ENCODE data around the gene TLE4.

The TLE4 gene

GRCh38 chr9:79572032-79572607, 355 bp downstream of the TLE4 start:
- peak; percentile 37 for DNase-seq

- DNase-seq: peak; percentile 11
These were observed 1.0 kb downstream of the TLE4 start for GRCh38 chr9:79572608-79573411.

DNA sequence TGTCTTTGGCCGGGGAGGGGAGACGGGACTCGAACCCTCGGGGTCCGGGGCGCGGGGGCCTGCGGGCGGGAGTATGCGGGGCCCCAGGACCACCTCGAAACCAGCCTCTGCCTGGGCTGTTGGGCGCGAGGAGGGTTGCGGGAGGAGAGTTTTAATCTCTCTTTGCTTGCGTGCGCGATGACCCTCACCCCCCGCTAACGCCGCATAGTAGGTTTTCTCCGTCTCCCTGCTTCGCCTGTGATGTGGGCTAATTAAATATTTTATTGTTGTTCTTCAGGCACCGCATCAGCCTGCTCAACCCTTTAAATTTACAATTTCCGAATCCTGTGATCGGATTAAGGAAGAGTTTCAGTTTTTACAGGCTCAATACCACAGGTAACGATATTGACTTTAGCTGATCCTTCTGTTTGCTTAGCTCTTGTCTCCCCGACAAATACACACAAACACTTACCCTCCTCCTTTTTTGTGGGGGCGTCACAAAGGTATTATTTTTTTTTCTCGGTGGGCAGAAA, 1.7 kb downstream of the TLE4 start:
- peak; percentile 4 for DNase-seq

GRCh38 chr9:79574136-79574535, 2.4 kb downstream of the TLE4 start:
- DNase-seq: no peak

- DNase-seq: peak; percentile 34
These were observed 3.0 kb downstream of the TLE4 start for GRCh38 chr9:79574781-79575180.

DNA sequence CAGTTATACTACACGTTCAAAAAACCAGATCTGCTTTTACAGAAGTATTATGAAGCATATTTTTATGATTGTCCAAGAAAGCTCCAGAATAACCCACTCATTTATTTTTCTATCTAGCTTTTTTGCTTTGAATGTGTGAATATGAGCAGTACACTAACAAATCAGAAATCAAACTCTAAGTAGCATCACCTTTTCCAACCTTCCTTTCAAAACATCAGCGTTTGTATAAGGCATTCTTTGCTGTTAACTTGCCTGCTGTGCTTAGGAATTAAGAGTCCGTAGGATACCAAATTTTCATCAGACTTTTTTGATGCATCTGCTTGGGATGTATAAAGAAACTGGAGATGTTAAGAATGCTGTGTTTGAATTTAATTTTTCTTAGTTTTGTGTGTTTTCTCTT, 3.8 kb downstream of the TLE4 start:
- DNase-seq: no peak

DNA sequence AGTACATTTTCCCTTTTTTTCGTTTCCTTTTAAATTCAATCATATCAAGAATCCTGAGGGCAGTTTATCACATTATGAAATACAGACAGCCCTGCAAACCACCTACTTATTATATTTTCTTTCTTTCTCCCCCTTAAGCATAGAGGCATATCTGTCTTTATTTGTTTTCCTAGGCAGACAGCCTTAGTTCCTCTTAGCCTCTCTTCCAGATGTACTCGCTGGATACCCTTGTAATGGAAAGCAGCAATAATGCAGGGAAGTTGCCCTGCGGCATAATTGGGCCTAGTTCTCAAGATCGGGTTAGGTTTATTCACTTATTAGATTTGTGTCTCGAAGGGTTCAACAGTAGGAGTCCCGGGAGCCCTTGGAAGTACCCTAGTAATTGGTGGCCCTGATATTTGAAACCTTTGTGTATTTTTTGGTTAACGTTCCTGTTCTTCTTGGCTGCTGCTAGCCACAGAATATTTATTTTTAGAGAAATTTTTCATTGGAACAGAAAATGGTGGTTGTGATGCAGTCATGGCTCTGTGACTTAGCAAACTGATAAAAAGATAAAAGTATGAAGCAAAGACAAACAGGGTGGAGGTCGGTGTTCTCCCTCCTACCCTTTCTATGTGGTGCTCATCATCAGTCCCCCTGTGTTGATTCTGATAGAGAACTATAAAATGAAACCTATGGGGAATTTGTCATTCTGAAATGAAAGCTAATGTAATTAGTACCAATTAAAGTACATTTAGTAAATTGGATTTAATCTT, 6.4 kb downstream of the TLE4 start:
- DNase-seq: no peak

- no peak for DNase-seq
These were observed 7.1 kb downstream of the TLE4 start for GRCh38 chr9:79578891-79579290.

DNA sequence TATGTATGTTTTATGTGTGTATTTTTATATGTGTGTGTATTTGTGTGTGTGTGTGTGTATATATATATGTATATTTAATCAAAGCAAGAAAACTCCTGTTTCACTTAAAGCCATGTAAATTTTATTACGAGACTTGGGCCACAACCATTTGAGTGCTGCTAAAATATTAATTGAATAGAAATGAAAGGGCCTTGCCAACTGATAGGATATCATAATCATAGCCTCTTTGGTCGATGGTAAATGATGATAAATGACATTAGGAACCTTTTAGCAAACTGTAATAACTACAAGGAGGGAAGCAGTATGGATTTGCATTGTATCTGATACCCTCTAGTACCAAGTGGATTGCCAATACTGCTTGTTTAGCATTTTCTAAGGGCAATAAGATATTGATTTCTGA, 7.9 kb downstream of the TLE4 start:
- no peak for DNase-seq

GRCh38 chr9:79580055-79580454, 8.3 kb downstream of the TLE4 start:
- DNase-seq: no peak

- DNase-seq: peak; percentile 60
These were observed 9.6 kb downstream of the TLE4 start for GRCh38 chr9:79581388-79581787.

- peak; percentile 83 for DNase-seq
These were observed 10.0 kb downstream of the TLE4 start for GRCh38 chr9:79581794-79582193.

DNA sequence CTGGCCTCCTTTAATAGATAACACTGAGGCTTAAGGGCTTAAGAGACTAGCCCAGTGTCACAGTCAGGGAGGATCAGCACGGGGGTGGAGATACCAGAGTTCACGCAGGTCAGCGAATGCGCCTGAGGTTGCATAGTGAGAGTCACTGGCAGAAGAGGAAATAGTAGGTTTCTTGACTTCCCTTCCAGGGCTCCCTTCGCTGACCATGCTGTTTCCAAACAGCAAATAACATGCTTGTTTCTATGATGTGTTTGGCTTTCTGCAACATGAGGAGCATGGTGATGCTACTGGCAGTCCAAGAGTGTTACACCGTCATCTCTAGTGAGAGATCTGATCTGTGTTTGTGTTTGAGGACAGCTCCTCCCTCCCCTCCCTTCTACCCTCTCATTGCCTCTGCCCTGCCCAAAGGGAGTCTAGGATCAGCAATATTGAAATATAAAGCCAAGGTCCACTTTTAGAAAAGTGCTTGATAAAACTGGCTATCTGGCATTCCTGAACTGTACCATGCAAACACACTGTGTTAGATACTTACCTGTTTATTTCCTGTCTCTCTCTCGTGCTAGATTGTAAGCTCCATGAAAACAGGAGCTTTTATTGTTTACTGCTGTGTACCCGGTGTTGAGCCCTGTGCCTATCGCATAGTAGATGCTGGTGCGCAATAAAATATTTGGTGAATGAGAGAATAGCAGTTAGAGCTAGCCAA, 12.3 kb downstream of the TLE4 start:
- DNase-seq: no peak

GRCh38 chr9:79584655-79584982, 12.9 kb downstream of the TLE4 start:
- no peak for DNase-seq

GRCh38 chr9:79588488-79589223, 16.9 kb downstream of the TLE4 start:
- DNase-seq: no peak

GRCh38 chr9:79591458-79591857, 19.7 kb downstream of the TLE4 start:
- no peak for DNase-seq

- DNase-seq: peak; percentile 42
These were observed 21.1 kb downstream of the TLE4 start for GRCh38 chr9:79592726-79593493.

DNA sequence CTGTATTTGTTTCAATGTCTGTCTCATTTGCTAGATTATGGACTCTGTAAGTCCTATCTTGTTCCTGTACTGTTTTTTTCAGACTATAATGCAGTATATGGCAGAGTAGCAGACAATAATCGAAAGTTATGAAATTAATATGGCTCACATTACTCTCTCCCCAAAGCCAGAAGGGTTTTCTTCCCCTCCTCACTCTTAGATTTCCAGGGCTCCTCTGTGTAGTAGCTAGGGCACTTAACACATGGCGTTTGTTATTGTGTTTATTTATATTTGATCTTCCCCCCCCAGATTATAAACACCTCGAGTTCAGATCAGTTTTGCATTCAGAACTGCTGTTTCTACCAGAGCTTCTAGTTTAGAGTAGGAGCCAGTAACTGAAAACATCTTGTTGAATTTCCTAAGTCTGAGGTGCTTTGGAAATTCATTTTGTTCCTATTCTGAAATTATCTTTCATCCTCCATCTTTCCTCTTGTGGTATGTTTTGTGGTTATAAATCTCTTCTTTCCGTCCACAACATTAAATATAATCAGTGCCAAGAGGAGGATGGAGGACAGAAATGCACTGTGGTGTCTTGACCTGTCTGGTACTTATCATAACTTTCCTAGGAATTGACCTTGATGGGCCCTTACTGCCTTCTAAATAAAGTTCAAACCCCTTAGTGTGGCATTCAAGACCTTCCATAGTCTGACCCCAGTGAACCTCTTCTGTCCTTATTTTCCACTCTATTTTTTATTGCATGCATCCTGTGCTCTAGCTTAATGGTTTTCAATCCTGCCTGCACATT, 27.0 kb downstream of the TLE4 start:
- DNase-seq: no peak

GRCh38 chr9:79600466-79600865, 28.7 kb downstream of the TLE4 start:
- DNase-seq: no peak

GRCh38 chr9:79603222-79603920, 31.6 kb downstream of the TLE4 start:
- DNase-seq: peak; percentile 29

All from fibroblast of skin of right quadriceps (primary cell).